OCI-M1 (cell line): ENCODE measurements around the gene TMEM238L.

Experiments used
- DNase-seq: peaks from one replicate; lab custom pipeline; 2025; lab: John Stamatoyannopoulos, UW

Gene TMEM238L

DNA sequence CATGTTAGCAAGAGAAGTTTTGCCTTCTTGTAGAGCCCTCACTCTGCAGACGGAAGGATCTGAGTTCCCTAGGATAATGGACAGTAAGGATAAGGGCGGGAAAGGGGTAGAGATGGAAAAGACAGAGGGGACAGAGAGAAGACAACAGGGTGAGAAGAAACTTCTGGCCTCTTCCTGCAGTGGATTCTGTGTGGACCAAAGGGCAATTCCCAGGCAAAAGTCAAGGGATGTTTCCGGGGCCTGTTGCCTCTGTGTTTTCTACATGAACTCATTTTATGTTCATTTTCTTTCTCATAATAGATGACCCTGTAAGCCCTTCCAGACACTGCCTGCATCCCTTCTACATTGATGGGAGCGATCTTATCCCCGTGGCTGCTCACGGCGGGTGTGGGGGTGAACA lies 647 bp upstream of the TMEM238L start:
- DNase-seq, result no peak

DNA sequence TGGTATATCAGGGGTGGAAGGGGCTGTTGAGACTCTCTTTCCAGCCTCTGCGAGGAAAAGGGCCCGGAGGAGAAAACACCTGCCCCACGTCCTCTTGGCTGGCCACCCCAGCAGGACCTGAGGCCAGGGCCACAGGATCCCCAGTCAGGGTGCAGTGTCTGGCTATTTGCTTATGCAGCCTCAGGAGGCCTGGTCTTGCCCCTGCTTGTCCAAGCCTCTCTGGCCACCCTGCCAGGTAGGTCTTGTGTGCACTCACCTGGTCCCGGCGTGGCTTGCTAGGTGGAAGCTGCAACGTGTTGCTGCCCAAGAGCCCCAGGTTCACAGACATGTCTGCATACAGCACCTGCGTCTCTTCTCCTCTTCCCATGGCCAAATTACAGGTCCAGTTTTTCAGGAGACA lies 549 bp downstream of the TMEM238L start:
- no peak for DNase-seq

DNA sequence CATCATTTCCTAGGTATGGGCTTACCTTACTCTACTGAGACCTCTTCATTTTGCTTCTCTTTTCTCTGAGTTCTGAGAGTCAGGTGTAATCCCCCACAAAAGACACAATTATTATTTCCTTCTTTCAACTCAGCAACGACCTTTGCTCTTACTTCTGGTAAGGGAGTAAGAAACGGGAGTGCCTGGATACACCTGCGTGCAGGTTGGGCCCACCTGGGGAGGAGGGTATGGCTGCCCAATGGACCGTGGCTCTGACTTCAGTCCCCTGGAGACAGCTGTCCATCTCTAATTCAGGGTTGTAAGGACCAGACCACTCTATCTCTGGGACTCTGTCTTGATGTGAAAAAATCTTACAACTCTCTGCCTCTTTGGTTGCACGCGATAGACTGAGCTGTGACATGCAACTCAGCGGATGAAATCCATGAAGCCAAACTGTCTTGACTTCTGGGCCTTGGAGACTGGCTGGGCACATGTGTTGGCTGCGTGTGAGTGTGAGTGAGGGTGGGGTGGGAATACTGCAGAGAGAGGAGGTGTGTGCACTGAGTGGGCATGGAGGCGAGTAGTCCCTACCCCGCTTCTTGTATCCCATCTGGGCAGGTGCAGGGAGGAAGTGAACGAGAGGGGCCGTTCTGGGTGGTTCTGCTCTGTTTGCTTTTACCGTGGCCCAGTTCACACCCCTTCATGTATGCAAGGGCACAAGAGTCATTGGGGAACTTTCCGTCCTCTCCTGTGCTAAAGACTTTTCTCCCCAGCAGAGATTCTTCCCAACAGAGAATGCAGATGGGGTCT lies 1.2 kb downstream of the TMEM238L start:
- no peak for DNase-seq

DNA sequence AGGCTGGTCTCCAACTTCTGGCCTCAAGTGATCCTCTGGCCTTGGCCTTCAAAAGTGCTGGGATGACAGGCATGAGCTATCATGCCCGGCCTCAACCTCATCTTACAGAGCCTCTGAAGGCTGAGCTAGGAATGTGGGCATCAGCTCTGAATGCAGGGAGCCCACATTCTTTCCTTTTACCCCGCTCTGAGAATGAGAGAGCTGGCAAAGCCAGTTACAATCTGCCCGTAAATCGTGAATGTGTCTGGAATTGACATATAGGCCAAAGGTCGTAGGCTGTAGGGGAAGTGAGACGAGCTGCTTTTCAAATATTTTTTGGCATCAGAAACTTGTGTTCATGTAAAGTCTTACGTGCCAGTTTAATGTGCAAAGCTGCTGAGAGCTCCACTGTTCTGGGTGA lies 4.5 kb downstream of the TMEM238L start:
- no peak for DNase-seq

DNA sequence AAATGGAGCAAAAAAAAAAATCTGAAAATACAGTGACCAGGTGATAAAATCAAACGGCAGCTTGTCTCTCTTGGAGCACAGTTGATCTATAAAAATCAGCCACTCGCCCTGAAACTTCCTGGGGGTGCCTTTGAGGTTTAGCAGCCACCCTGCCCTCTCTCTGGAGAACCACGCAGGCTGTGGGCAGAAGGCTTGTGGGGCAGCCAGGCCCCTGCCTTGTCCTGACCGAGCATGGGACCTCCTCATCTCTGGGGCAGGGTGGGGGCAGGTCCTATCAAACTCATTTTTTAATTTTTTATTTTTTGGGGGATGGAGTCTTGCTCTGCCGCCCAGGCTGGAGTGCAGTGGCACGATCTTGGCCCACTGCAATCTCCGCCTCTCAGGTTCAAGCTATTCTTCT lies 5.0 kb downstream of the TMEM238L start:
- no peak for DNase-seq

DNA sequence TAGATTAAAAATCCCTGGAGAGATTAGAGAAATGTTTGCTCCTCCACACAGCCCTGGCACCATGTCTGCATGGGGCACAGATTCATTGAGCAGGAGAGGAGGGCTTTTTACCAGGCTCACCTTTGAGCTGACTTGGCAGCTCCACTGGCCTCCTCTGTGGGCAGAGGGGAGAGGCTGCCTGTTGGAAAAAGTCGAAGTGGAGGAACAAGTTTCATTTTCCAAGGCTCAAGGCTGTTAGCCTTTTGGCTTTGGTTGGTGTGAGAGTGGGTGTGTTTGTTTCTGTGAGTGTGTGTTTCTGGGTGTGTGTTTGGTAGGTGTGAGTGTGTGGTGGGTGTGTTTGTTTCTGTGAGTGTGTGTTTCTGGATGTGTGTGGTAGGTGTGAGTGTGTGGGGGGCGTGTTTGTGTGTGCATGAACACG lies 5.6 kb downstream of the TMEM238L start:
- DNase-seq, result peak; percentile 1

DNA sequence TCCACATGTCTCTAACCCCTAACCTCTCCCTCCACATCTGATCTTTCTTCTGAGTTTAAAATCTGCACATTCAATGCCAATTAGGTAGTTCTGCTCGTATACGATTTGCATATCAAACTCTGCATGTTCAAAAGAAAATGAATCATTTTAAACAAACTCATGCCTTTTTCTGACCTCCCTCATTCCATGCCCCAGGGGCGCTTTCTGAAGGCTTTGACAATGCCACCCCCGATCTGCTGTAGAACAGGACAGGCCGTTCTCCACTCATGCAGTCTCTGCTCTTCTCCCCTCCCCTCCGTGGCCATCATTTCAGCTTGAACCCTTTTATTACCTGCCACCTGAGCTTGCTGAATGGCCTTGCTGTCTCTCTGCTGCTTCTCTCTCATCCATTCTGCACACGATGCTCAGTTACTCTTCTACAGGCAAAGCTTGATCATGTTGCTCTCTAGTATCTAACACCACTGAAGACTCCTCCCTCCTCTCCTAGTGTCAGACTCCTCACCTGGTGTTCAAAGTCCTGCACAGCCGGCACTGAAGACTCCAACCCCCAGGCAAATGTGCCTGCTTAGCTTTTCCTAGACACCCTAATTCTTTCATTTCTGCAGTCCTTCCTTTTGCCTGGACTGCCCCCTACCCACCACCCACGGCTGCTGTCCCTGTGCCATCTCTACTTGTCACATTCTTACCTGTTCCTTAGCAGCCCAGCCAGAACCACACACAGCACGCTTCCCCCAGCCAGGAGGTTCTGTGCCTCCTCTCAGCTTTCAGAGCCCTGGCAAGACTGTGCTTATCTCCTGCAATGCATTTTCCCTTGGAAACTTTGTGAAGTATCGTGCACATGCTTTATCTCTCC lies 6.2 kb downstream of the TMEM238L start:
- DNase-seq, result no peak

DNA sequence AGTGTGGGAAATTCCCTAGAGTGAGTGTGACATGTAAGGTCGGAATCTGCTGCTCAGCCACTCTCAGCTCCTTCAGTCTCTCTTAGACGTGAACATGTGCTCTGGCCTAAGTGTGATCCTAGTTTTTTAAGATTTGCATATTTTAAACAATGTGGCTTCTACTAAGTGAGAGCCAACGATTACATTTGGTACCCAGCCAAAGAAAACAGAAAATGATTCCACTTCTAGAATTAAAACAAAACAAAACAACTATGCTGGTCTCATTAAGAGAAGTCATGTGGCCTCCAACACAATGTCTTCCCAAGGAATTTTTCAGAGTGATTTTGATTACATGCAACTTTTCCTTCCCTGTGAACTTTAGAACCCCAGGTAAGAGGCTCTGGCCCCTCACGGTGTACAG lies 10.1 kb downstream of the TMEM238L start:
- DNase-seq, result no peak

DNA sequence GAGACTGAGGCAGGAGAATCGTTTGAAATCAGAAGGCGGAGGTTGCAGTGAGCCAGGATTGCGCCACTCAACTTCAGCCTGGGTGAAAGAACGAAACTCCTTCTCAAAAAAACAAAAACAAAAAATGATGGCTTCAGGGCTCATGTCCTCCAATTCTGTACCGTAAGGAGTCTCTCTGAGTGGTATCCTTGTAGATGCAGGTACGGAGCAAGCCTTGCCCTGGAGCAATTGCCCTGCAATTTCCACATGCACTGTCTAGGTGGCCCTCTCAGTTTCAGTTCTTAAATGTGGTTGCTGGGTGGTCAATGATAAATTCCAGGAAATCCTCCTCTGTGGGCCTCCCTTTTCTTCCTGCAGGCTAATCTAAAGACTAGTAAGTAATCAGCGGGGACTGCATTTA lies 10.6 kb downstream of the TMEM238L start:
- DNase-seq, result no peak

DNA sequence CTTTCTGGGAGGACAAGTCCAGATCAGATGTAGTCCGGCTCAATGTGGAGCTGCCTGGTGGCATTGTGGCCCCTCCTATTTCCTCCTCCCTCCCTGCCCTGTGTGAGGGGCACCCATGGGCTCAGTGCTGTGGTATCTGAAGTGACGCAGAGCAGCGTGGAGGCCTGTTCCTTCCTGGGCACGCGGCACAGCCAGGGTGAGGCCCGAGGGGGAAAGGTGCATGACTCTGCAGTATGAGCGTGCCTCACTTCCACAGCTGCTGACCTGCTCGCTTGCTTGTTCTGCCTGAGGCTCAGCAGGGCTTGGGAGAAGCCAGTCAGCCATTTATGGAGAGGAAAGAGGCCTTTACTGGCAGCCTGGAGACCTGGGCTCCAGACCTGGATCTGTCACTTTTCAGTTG lies 11.7 kb downstream of the TMEM238L start:
- no peak for DNase-seq

DNA sequence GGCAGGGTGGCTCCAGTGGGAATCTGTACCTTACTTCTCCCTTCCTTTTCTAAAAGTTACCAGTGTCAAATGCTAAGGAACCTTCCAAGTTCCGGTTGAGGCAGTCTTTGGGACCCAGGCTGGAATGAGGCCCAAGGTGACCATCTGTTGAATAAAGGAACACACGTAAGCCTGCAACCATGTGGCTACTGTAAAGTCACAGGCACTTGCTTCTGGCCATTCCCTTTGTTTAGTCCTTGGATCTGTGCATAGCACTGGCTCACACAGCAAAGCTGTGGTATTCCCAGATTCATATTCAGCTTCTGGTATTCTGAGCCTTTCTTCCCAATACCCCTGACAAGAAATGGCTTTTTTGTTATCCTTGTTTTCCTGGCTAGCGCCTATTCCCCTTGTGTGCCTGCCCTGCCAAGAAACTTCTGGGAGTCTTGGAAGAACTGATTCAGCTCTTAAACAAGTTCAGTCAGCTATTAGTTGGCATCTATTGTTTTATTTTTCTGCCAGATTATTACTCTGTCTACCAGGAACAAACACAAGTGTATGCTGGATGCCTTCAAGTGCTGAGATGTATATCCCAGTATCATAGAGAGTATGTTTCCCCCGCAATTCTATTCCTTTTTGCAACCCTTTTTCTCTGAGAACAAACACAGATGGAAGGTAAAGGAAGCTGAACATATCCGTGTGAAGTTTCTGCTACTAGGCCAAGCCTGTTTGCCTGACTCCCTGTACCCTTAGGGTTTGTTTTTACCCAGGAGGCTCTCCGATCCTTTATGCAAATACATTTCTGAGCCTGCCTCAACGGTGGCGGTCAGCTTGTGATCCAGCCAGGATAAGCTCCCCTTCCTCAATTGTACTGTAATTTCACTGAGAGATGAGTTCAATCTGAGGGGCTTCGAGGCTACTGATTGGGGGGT lies 13.2 kb downstream of the TMEM238L start:
- no peak for DNase-seq

DNA sequence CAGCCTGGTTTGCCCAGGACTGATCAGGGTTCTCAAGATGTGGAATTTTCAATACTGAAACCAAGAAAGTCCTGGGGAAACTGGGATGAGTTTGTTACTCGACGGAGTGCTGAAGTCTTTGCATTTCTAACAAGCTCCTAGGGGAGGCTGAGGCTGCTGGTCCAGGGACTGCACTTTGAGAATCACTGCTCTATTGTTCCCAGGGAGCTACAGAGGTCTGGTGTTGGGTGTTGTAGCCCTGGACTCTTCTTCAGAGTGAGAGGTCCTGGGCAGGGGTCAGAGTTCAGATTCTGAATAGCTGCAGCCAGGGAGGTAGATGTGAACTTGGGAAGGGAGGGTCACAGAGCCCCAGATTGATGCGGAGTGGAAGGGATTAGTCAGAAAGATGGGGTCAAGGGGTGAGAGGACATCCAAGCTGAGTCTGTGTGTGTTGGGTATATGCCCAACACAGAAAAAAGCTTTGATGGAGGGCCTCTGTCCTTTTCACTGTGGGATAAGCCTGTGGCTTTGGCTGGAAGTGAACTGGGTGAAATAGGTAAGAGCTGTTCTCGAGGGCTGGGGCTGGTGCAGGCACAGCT lies 14.1 kb downstream of the TMEM238L start:
- DNase-seq, result no peak

DNA sequence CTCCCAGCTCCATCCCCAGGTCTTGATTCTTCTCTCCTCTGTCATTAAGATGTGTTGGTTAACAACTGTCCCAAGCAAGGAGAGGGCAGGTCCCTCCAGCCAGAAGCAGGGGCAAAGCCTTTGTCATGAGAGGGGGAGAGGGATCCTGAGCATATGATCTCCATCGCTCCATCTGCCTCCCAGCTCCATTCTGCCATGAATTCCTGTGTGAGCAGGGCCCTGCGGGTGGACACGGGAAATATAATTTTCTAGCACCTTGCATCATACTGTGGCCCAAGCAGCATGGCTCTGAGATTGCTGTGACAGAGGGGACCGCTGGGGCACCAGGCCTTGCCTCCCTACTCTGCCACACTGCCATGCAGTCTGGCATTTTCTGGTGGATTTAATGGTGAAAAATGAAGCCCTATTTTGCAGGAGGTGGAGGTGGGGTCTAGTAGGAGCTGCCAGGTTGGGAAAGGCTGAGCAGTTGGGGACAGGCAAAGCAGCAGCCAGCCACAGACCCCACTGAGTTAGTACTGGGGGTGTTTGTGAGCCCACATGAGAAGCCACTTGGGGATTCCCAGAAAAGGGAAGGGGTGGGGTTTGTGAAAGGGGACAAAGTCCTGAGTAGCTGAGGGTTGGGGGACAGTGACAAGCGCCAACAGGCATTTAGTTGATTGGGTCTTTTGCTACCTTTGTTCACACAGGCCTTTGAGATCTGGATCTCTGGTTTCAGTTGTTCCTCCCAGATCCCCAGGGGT lies 16.4 kb downstream of the TMEM238L start:
- DNase-seq, result no peak

DNA sequence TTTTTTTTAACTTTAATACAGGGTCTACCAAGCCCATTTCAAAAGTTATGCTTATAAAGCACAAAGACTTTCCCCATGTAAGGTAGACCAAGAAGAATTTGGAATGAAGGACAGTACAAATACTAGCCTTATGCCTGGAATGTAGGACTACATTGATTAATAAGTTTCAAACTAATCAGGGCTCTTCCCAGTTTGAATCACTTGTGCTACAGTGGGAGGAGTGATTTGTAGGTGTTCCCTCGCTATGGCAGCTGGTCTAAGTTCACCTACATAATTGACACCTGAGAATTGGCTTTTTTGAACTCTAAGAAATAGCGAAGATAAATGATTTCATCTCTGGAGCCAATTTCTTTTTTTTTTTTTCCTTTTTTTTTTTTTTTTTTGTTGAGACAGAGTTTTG lies 18.6 kb downstream of the TMEM238L start:
- no peak for DNase-seq

DNA sequence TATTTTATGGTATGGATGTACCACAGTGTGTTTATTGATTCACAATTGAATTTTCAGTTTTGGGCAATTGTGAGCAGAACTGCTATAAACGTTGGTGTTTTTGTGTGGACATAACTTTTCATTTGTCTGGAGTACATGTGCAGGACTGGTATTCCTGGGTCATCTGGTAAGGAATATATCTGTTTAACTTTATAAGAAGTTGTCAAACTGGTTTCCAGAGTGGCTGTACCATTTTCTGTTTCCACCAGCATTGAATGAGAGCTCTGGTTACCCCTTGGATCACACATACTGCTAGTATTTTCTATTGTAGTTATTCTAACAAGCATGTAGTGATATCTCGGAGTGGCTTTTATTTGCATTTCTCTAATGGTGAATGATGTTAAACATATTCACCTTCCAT lies 24.3 kb downstream of the TMEM238L start:
- DNase-seq, result no peak

DNA sequence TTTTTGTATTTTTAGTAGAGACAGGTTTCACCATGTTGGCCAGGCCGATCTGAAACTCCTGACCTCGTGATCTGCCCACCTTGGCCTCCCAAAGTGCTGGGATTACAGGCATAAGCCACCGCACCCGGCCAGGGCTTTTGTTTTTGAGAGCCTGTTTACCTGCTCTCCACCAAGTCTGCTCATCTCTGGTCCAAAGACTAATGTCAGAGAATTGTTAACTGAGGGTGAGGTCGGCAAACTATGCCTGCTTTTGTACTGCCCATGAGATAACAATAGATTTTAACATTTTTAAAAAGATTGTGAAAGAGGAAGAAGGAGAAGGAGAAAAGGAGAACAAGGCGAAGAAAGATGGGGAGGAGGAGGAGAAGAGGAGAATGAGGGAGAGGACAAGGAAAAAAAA lies 26.0 kb downstream of the TMEM238L start:
- no peak for DNase-seq

DNA sequence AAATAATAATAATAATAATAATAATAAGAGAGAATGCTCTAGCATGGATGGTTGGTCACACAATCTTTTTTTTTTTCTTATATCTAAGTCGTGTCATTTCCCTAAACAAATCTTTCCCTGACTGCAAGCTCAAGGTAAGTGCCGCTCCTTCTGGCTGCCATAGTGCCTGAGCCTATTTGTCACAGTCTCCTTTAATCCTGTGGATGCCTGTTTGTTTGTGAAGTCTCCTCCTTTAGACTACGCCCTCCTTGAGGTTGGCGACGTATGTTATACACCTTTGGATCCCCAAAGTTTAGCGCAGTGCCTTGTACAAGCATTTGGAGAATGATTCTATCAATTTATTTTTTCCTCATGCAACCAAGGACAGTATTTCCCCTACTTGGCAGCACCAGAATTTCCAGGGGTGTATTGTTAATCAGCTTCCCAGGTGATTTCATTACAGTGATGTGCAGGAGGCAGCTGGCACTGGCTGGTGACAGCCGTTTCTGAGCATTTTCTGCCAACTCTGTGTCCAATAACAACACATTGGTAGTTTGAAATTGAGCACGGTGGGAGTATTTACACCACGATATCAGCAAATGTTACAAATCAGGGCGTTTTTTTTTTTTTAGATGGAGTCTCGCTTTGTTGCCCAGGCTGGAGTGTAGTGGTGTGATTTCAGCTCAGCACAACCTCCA lies 26.6 kb downstream of the TMEM238L start:
- no peak for DNase-seq

DNA sequence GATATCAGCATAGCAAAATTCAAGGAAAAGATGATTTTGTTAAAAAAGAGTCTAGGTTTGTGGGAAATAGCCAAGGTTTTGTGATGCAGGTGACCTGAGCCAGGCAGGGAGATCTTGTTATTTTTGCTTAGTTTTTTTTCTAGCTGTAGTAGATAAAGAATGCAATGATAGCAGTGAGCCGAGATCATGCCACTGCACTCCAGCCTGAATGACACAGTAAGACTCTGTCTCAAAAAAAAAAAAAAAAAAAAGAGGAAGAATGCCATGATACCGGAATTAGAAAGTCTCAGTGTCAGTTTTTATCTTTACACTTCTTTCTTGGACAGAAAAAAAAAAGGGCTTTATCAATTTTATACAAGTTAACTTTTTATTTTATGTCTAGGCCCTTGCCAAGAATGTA lies 27.5 kb downstream of the TMEM238L start:
- peak; percentile 44 for DNase-seq

DNA sequence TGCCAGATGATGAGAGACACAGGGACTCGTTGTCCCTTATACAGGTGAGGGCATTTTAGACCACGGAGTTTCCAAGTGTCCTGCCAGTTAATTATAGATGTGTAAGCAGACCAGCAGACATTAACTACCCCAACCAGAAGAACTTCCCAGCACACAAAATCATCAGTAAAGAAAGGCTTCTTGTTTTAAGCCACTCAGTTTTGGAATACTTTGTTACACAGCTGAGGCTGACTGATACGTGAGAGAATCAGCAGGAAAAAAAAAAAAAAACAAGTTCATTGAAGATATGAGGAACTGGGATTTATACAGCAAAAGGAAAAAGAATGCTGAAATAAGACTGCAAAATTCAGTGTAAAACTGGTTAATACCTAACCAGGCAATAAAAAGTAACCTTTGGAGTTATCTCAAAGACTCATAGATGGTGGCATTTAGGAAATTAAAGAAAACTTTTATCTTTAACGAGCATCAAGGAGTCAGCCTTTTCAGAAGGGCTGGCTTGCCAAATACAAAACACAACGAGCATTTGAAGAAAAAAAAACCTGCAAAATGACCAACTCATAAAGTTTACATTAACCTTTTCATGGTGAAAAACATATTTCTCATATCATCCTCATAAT lies 28.1 kb downstream of the TMEM238L start:
- DNase-seq, result no peak

DNA sequence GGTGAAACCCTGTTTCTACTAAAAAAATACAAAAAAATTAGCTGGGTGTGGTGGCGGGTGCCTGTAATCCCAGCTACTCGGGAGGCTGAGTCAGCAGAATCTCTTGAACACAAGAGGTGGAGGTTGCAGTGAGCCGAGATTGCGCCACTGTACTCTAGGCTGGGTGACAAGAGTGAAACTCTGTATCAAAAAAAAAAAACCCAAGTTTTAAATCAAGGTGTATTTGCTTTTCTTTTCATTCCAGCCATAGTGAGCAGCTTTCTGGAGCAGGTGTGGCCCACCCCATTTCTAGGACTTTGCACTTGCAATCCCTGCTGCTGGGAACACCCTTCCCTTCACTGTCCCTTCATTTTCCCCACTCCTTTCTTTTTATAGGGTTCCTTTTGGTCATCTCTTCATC lies 28.8 kb downstream of the TMEM238L start:
- DNase-seq, result no peak
